HG02943 (cell line): ENCODE results near the gene SLC13A1.
"Not testable (repeated sequence)": the region's sequence is repeated elsewhere in the genome, so short reads cannot be mapped to it uniquely, and the experiment has no call there.

Source experiments
- ATAC-seq: cut with Tn5 transposase; IDR thresholded peaks from one replicate; pipeline ENCODE4 v1.9.1; 2021; ENCODE audit warnings: mild to moderate bottlenecking, low read depth, moderate library complexity; ENCODE audit not compliant: unreplicated experiment

SLC13A1 gene, protein sequence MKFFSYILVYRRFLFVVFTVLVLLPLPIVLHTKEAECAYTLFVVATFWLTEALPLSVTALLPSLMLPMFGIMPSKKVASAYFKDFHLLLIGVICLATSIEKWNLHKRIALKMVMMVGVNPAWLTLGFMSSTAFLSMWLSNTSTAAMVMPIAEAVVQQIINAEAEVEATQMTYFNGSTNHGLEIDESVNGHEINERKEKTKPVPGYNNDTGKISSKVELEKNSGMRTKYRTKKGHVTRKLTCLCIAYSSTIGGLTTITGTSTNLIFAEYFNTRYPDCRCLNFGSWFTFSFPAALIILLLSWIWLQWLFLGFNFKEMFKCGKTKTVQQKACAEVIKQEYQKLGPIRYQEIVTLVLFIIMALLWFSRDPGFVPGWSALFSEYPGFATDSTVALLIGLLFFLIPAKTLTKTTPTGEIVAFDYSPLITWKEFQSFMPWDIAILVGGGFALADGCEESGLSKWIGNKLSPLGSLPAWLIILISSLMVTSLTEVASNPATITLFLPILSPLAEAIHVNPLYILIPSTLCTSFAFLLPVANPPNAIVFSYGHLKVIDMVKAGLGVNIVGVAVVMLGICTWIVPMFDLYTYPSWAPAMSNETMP

DNA sequence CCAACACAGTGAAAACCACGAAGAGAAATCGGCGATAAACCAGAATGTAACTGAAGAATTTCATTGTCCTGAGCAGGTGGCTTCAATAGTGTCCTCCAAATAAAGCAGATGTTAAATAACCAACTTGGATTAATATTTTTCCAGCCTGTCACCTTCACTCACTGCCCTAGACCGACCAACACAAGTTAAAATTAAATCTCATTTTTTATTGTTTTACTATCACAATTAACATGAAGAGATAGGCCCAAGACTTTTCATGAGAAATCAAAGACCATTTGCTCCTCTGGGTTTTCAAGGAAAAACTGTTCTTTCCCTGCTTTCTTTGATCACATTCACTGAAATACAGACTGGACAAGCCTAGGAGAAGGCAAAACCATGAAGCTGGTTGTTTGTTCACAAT is at the start of gene SLC13A1:
Gene SLC13A1, minus strand, starts transcription at position 87 of the 400 bp plus-strand sequence. Its CDS starts 23 bp downstream, at position 64.
- no peak for ATAC-seq

DNA sequence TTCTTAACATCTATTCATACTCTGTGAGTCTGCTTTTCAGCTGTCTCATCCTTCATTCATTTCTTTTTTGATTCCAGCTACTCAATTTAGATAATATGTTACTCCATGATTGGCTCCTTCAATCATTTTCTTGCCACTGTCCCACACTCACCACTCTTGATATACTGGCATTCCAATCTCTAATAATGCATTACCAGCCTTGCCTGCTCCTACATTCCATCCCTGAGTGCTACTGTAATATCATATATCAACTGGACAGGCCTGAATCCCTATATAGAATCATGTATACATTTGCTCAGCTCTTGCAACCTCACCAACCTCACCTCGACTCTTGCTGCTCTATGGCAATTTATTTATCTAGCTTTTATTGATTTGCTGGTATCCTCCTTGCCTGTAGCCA is 45.0 kb upstream of the SLC13A1 start:
- no peak for ATAC-seq

DNA sequence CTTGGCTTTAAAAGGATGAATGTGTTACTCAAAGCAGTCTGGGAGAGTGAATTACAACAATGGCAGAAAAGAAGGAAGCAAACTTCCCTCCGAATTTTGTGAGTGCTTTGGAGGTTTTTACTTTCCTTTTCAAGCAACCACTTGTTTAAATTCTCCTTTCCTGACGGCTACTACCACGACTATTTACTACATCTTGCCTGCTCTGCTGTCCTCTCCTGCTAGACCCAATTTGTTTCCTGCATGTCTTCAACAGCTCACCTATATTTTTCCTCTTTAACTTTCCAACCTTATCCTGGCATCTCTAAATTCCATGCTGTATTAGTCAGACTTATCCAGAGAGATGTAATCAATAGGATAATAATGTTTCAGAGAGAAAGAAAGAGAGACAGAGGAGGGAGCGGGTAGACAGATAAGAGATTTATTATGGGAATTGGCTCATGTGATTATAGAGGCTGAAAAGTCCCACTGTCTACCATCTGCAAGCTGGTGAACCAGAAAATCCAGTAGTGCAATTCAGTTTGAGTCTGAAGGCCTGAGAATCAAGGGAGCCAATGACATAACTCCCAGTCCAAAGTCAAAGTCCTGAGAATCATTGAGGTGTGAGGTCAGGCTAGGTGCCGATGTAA is 42.8 kb upstream of the SLC13A1 start:
- no peak for ATAC-seq

DNA sequence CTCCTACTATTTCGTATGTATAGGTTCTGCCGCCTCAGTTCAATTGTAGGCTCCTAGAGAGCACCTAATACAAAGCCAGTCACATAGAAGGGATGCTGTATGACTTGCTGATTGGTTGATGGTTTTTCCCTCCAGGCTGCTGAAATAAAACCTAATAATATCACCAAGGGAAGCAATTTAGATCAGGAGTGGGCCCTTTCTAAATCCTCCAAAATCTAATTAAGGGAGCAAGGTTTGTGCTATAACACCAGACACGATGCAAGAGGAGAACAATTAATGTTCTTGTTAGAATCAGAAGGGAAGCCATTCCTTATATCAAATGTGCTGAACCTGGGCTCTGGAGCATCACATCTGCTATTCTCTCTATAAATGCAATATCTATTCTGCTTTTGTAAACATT is 42.0 kb upstream of the SLC13A1 start:
- ATAC-seq: no peak

DNA sequence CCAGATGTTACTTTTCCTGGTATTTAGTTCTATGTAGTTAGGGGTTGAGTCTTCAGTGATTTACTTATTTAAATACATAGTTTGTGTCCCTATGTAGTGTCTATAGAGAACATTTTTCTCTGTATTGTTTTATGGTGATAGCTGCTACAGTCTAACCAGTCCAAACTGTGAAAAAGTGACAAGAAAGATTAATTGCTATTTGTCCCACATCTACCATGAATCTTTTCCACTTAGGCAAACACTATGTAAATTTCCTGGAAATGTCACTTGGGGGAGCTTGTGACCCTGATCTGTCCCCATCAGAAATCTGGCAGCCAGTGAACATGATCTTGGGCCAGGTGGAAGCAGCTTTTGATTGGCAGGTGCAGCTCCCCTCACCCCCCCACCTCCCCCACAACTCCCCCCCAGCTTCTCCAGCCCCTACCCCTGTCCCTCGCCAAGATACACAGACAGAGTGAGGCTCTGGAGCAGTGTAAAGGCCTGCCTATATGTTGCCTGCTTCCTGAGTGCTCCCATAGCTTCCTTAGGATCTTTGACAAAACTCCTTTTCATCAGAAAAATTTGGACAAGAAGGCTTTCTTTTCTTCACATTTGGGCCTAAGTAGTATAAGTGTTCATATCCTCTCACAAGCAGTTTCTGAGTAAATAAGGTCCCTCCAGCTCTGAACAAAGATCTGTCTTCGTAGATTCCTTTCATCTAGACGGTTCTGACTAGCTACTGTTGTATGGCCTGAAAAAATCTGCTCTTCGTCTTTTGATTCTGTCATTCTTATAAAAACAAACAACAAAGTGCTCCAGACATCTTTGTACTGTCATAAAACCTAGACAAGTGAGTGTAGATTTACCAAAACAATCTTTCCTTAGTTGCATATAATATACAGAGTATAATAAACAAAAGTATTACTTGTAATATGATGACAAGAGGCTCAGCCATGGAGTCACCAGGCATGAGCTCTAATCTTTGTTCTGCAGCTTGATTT is 31.5 kb upstream of the SLC13A1 start:
- ATAC-seq: no peak

DNA sequence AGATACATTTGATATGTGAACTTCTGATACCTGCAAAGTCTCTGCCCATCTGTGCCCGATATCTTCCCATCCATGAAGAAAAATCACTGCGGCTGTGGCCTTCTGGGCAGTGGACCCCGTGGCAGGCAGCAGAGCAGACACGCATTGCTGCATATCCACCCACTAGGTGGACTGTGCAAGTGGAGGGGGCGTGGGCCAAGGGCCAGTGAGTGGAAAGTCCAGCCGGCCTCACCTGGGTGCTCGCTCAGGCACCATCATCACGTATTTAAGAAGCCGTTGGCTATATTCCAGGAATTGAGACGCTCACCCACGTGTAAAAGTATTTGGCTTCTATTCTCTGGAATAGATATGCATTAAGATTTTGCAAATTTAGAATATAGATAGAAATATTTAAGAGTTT is 30.8 kb upstream of the SLC13A1 start:
- no peak for ATAC-seq

DNA sequence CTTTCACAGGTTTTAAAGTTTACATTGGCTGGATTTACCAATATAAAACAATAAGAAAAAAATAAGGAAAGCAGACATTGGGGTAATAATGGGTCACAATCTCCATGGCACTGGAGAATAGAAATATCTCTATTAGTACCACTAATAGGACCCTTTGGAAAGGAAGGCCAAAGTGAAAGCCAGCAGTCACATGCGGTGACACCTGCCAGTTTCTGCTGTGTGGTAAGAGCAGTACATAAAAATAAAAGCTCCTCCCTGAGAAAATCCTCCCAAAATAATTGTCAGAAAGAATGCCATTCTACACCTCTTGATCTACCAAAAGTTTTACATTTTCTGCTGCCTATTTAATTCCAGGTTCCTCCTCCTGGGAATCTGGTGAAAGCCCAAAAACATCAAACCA is 30.4 kb upstream of the SLC13A1 start:
- ATAC-seq: no peak

DNA sequence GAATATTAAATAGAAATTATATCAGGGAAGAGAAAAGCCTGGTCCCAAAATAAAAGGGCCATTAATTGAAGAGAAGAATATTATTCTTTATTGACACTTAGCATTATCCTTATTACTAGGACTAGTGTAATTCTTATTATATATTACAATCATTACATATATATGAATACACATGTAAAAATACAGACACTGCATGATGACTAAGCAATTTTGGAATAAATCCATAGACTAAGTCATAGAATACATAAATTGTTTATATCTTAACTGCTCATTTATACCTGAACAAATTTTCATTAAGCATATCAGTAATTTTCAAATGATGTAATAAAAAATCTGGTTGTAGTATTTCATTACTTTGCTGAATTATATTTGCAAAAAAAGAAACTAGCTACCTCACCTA is 29.7 kb upstream of the SLC13A1 start:
- no peak for ATAC-seq

DNA sequence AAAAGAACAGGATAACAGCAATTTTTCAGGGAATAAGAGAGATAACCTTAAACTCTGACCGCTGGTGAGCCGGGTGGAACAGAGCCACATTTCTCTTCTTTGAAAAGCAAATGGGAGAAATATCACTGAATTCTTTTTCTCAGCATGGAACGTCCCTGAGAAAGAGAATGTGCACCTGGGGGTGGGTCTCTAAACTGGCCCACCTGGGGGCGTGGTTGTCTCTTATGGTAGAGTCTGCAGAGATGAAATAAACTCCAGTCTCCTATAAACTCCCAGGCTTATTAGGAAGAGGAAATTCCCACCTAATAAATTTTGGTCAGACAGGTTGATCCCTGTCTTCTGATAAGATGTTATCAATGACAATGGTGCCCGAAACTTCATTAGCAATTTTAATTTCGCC is 27.9 kb upstream of the SLC13A1 start:
- ATAC-seq: not testable (repeated sequence)

DNA sequence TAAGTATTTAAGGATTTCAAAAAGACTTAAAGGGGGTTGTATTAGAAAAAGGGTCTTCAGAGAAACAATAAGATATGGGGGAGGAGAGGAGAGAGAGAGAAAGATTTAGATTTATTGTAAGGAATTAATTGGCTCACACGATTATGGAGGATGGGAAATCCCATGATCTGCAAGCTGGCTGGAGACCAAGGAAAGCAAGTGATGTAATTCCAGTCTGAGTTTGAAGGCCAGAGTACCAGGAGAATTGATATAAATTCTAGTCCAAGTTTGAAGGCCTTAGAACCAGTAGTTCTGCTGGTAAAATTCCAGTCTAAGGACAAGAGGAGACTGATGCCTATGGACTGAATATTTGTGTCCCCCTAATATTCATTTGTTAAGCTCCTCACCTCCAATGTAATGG is 20.6 kb upstream of the SLC13A1 start:
- no peak for ATAC-seq

DNA sequence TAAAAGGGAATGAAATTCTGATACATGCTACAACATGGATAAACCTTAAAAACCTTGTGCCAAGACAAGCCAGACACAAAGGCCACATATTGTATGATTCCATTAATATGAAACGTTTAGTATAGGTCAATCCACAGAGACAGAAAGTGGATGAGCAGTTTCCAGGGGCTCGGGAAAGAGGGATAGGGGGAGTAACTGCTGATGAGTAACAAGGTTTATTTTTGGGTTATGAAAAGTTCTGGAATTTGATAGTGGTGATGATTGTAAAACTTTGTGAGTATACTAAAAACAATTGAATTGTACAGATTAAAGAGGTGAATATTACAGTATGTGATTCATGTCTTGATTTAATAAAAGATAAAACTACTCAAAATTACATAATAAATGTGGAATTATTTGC is 19.1 kb upstream of the SLC13A1 start:
- ATAC-seq: no peak

DNA sequence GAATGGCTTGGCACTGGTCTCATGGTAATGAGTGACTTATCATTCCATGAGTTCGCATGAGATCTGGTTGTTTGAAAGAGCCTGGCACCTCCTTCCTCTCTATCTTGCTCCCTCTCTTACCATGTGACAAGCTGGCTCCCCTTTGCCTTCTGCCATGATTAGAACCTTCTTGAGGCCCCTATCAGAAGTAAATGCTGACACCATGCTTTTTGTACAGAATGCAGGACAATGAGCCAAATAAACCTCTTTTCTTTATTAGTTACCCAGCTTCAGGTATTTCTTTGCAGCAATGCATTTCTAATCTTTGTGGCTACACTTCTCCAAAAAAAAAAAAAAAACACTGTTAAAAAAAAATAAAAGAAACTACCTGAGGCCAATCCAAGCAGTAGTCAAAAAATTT is 17.1 kb upstream of the SLC13A1 start:
- no peak for ATAC-seq

DNA sequence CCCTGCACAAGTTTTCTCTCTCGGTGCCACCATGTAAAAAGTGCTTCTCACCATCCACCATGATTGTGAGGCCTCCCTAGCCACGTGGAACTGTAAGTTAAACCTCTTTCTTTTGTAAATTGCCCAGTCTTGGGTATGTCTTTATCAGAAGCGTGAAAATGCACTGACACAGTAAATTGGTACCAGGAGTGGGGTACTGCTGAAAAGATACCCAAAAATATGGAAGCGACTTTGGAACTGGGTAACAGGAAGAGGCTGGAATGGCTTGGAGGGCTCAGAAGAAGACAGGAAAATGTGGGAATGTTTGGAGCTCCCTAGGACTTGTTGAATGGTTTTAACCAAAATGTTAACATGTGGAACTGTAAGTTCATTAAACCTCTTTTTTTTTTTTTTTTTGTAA is 15.6 kb upstream of the SLC13A1 start:
- ATAC-seq: no peak

DNA sequence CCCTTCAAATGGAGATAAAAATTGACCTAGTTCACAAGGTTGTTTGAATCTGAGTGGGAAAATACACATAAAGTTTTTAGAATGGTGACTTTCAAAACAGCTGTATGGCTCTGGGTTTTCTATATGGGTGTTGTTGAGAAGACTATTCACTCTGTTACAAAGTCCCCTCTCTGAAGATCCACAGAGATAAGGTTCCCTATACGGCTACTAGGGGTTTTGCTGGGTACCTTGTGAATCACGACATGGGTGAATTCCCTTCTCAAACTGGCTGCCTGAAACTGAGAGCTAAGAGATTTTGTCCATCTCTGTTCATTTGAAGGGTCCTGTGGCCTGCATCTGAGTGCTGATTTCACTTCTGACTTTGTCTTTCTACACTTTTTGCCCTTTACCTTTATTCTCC is 11.8 kb upstream of the SLC13A1 start:
- no peak for ATAC-seq

DNA sequence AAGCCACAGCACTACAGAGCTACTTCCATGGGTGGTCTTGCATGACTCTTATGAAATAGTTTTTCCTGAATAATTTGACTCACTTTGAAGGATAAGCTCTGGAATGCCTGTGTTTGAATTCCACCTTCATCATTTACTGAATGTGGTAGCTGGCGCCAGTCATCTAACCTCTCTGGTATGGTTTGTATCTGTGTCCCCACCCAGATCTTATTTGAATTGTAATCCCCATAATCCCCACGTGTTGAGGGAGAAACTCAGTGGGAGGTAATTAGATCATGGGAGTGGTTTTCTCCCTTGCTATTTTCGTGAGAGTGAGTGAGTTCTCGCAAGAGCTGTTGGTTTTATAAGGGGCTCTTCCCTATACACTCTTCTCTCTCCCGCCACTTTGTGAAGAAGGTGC is 11.2 kb upstream of the SLC13A1 start:
- no peak for ATAC-seq

DNA sequence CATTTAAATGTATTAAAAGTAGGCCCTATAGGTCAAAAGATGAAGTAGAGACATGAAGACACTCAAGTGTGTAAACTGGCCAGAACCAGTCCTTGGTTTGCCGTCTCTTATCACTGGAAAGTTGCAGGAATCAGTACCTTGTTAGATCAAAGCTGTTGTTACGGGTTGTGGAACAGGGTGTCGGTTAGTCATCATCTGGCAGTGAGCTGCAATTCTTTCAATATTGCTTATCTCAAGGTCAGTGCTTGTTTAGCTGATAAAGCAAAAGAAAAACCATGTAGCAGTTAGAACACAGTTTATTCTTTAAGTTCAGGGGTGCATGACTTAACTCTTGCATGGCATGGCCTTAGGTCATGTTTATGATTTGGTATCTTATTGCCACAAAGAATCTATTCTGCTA is 10.0 kb upstream of the SLC13A1 start:
- ATAC-seq: no peak

DNA sequence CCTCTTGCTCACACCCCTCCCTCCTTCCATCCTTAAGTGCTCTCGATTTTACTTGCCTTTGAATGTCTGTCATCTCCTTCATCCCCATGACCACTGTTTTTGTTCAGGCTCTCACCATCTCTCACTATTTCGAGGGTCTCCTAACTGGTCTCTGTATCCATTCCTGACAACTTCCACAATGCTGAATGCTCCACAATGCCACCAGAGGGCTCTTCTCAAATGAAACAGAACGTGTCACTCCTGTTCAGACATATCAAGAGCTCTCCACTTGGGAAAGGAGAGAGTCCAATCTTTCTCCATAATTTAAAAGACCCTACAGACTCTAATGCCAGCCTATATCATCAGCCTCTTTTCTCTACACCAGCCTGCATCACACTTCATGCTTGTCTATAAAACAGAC is 9.0 kb upstream of the SLC13A1 start:
- ATAC-seq: no peak

DNA sequence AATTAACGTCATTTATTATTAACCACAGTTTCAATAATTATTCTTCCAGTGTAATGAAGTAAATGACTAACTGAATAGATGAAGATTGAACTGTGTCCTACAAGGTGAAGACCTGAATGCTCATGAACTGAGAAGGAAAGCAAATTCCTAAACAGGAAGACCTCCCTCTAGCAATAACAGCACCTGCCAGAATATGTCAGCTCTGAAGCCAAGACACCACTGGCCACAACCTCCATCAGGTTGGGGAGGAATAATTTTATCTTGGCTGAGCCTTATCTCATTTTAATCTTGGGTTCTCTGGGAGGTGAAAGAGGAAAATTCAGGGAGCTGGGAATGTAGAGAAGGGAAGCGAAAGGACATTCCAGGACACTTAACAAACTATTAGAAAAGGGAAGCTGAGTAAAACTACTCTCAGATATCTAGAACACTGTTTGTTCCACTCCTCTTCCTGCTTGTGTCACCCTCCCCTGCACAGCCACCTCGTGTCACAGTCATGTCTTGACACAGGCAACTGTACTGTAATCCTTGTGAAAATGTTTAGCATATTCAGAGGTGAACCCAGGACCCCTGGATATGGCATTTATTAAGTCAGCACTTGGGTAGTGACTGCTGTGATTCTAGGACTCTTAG is 4.6 kb upstream of the SLC13A1 start:
- no peak for ATAC-seq

DNA sequence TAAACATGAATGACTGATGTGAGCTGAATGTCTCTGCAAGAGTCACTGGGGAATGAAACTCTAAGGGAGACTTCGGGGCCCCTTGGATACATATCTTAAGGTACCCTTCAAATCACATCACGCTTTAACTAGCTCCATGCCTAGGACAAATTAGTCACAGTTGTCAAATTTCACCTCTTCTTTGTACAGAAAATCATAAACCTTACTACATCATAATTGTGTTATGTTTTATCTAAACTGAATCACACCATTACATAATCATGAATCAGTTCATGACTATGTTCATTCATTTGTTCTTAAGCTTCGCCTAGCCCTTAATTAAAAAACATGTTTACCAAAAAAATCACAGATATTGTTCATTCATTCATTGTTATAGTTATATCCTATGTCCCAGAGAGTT is 2.1 kb upstream of the SLC13A1 start:
- ATAC-seq: no peak
